ENCODE measurements around the gene RFXANK.
A peak's percentile ranks its signal among the peaks of the same experiment; 100 is the strongest.
"Not testable (repeated sequence)": the region's sequence is repeated elsewhere in the genome, so short reads cannot be mapped to it uniquely, and the experiment has no call there.

The RFXANK gene

DNA sequence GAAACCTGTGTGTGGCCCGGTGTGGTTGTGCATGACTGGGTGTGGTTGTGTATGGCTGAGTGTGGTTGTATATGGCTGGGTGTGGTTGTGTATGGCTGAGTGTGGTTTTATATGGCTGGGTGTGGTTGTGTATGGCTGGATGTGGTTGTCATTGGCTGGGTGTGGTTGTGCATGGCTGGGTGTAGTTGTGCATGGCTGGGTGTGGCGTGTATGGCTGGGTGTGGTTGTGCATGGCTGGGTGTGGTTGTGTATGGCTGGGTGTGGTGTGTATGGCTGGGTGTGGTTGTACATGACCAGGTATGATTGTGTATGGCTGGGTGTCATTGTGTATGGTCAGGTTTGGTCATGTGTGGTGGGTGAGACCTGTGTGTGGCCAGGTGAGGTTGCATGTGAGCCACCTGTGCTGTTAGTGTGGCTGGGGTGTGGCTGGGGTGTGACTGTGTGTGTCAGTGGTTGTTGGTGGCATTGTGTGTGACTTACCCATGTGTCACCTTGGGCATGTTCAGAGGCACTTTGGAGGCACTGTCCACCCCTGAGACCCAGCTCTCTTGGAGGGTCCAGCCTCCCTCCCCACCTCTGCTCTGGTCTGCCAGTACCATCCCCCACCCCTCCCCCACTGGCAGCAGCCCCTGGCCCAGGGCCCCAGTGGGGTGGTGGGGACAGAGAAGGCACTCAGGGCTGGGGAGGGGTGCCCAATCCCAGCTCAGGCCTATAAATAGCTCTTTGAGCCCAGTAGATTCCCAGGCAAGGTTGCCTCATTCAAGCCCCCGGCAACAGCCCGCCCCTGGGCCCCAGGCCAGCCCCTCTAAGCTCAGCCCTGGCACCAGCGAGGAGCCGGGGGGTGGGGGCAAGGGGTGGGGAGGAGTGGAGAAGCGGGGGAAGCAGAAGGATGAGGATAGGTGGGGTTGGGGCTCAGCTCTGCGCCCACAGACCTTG lies 15.8 kb downstream of the RFXANK start:
- DNase-seq = no peak

DNA sequence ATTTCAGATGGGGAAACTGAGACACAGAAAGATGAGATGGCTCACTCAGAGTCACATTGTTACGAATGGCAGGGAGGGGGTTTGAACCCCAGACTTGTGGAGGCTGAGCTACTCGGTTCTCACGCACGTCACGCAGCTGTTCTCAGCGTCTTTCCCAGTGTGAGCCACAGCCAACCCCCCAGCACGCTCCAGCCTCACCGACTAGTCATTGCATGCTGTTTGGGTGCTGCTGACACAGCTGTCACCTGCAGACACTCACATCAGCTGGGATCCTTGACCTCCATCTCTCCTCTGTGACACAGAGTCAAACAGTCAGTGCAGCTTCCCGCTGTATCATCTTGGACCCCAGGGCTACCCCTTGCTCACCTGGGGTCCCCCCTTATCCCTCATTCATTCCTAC lies 17.3 kb downstream of the RFXANK start:
- DNase-seq = no peak

DNA sequence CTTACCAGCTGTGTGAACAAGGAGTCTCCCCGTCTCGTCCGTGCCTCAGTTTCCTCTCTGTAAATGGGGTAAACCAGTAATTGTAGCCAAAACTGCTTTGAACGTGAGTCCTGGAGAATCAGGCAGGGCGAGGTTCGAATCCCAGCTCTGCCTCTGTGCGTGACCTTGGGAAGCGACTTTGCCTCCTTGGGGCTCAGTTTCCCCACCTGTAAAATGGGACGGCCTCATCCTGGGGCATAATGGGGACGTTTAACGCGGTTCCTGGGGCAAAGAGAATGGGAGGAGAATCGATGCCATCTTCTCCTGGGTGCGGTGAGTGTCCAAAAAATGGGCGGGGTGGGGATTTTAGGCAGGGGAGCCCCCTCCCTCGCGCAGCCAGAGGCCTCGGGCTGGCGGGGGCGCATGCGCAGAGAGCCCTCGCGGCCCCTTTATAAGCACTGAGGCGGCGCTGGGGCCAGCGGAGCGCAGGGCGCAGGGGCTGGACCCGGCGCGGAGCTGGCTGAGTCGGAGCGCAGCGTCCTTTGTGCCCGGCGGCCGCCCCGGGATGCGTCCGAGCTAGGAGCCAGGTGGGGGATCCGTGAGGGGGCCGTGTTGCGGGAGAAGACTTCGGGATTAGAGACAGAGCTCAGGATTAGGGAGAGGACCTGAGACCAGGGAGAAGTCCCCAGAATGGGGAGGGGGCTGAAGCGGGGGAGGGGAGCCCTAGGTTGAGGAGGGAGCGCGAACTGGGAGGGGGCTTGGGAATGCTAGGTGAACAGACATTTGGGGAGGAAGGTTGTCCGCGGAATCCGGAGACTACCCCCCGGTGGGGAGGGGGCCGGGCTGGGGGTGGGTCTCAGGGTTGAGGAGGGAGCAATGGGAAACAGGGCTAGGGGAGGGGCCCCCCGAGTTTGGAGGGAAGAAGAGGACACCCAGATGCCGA lies 19.7 kb downstream of the RFXANK start, which contains the start of gene NCAN:
NCAN (plus strand) TSS at position 460 of the 922 bp plus-strand sequence. CDS start 4,996 bp downstream, outside the sequence.
- peak in 1 of 2 experiments; percentile 4 for DNase-seq

DNA sequence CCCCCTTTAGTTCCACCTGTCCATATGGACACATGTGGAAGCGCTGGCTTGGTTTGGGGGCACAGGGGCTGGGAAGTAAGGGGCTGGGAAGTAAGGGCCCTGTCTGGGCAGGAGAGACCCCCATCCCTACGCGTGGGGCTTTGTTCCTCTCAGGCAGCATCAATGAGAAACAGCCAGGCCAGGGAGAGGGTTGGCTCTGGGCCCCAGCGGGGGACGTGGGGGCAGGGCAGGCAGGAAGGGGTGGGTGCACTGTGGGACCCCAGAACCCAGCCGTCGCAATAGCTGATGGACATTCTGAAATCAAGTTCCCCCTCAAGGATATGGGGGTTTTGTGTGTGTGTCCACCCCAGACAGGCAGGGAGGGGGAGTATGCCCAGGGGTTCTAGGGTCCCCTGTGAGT lies 20.9 kb downstream of the RFXANK start:
- DNase-seq = no peak

DNA sequence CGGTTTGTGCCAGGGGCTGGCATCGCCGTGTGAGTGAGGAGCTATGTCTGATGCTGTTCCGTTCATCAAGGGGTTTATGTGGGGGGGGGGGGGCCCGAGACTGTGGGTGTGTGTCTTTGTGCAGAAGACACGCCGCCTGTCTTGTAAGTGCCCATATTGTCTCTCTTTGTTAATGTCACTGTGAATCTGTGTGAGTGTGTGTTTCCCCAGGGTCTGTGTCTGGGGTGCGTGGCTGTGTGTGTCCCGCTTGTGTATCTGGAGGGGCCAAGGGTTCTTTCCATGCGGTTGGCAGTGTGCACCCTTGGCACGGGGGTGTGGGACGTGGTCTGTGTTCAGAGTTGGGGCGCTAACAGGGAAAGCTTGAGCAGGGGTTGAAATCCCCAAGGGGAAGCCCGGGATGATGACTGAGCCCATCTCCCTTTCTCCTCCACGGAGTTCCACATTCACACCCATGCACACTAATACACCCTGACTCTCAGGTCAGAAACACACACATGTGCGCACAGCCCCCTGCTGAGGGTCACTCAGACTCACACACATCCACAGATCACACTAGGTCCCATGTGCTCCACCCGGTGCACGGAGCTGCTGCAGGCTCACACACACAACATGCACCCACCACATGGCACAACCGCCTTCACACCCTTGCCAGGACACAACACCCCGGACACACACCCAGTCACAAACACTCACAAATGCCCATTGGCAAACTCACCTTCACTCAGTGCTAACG lies 21.5 kb downstream of the RFXANK start:
- no peak for DNase-seq

DNA sequence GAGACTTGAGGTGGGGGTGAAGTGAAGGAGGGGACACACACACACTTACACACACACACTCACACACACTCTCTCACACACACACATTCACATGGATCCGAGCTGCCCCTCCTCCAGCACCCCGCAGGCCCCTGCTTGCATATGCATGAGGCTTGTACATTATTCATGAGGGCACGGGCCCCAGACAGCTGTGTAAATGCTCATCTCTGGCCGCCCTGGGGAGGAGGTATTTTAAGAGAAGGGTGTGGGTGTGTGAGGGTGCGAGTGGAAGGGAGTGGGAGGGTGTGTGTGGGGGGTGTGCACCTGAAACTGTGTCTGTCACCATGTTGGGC lies 22.1 kb downstream of the RFXANK start:
- peak in 1 of 2 experiments; percentile 38 for DNase-seq

DNA sequence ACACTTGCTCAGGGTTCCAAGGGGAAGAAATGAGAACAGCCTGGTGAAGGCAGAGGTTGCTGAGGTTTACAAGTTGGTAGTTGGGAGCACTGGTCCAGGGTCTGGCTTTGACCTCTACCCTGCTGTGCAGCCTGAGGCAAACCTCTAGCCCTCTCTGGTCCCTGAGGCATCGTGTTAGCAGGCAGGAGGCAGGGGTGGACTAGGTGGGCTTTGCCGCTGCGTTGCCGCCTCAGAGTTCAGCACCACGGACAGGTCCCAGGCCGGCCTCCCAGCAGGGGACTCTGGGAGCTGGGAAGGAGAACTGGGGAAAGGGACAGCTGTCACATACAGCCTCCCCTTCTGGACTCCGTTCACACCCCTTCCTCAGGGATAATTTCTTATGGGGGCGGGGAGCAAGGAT lies 22.8 kb downstream of the RFXANK start:
- no peak for DNase-seq

DNA sequence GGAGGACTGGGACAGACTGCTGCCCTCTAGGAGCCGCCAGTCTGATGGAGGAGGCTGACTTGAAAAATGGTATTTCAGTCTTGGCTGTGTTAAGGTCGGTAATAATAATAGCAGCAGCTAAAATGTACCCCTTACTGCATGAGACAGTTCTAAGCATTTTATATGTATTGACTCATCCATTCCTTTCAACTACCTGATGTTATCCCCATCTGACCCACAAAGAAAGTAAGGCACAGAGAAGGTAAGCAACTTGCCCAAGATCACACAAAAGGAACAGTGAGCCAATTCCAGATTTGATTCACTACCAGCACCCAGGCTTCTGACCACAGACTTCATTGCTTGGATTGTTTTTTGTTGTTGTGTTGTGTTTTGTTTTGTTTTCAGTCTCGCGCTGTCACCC lies 23.7 kb downstream of the RFXANK start:
- DNase-seq = no peak

DNA sequence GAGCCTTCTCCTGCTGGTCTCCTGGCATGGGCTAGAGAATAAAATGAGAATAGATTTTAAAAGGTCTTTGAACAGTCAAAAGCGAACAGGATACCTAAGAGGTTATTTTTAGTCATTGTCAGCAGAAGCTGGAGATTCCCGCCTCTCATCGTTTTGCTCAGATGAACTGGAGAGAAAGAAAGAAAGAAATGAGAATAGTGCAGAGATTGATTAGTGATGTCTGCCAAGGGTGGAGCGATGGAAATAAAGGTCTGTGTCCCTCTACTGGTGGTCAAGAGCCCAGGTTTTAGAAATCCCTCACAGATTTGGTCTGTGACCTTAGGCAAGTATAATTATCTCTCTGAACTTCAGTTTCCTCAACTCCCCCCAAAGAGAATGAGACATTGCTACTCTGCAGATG lies 25.0 kb downstream of the RFXANK start:
- DNase-seq = peak; percentile 6 to 30

DNA sequence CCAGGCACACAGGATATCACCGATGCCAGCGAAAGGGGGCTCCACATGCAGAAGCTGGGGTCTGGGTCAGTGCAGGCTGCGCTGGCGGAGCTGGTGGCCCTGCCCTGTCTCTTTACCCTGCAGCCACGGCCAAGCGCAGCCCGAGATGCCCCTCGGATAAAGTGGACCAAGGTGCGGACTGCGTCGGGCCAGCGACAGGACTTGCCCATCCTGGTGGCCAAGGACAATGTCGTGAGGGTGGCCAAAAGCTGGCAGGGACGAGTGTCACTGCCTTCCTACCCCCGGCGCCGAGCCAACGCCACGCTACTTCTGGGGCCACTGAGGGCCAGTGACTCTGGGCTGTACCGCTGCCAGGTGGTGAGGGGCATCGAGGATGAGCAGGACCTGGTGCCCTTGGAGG lies 26.9 kb downstream of the RFXANK start:
- DNase-seq = no peak

DNA sequence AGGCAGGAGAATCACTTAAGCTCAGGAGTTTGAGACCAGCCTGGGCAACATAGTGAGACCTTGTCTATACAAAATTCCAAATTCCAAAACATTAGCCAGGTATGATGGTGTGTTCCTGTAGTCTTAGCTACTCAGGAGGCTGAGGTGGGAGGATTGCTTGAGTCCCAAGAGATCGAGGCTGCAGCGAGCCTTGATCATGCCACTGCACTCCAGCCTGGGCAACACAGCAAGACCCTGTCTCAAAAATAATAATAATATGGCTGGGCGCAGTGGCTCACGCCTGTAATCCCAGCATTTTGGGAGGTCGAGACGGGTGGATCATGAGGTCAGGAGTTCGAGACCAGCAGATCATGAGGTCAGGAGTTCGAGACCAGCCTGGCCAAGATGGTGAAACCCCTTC lies 28.9 kb downstream of the RFXANK start:
- DNase-seq = not testable (repeated sequence)

DNA sequence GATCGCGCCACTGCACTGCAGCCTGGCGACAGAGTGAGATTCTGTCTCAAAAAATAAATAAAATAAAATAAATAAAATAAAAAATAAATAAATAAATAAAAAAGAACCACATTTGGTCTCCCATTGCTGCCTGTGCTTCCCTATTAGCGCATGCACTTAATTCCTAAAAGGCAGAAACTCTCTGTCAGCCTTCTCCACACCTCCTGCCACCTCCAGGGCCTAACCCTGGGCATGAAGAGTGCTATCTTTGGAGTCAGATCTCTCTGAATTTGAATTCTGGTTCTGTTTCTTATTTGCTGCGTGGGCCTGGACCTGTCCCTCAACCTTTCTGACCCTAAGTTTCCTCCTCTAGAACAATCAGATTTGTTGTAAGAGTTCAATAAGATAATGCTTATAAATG lies 31.0 kb downstream of the RFXANK start:
- no peak for DNase-seq

DNA sequence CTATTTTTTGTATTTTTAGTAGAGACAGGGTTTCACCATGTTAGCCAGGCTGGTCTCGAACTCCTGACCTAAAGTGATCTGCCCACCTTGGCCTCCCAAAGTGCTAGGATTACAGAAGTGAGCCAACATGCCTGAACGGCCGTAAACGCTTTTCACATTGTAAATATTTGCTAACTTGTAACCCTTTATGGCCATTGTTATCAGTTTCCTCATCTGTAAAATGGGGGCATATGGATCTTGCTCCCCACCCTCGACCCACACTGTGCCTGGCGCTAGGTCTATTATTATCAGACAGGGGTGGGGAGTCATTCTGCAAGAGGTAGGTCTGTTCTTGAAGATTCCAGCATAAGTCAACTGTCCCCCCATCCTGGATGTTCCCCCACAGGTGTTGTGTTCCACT lies 31.6 kb downstream of the RFXANK start:
- no peak for DNase-seq

DNA sequence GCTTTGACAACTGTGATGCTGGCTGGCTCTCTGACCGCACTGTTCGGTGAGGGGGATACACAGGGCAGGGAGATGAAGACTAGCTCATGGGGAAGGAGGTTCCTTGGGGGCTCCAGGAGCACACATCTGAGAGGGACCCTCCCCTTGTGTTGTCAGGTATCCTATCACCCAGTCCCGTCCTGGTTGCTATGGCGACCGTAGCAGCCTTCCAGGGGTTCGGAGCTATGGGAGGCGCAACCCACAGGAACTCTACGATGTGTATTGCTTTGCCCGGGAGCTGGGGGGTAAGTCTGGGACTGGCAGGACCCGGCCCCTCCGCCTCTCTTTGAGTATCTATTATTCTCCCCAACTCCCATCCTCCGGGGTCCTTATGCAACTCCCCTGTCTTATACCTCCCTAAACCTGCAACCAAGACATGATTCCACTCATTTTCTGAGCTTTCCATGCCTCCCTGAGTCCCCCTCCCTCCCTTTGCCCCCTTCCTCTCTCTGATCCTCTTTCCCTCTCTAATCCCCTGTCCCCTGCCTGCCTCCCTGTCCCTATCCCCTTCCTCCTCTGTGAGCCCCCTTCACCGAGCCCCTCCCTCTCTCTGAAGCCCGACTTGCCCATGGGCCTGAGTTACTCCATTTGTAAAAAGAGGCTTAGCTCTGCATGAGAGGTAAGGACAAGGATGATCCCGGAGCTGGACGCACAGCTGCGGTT lies 32.2 kb downstream of the RFXANK start:
- no peak for DNase-seq

DNA sequence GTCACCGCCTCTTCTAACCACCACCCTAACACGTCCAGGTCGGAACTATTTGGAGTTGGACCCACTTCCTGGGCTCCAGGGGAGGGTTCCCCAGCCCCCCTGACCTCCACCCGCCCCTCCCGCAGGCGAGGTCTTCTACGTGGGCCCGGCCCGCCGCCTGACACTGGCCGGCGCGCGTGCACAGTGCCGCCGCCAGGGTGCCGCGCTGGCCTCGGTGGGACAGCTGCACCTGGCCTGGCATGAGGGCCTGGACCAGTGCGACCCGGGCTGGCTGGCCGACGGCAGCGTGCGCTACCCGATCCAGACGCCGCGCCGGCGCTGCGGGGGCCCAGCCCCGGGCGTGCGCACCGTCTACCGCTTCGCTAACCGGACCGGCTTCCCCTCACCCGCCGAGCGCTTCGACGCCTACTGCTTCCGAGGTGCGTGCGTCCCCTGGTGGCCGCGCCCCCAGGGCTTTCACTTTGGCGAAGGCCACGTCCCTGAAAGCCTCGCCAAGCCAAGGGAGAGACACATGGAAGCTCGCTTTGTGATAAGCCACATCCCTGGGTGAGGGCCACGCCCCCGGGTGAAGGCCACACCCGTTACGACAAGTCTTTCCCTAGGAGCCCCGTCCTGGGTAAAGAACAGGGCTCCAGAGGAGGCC lies 32.9 kb downstream of the RFXANK start:
- DNase-seq = no peak

DNA sequence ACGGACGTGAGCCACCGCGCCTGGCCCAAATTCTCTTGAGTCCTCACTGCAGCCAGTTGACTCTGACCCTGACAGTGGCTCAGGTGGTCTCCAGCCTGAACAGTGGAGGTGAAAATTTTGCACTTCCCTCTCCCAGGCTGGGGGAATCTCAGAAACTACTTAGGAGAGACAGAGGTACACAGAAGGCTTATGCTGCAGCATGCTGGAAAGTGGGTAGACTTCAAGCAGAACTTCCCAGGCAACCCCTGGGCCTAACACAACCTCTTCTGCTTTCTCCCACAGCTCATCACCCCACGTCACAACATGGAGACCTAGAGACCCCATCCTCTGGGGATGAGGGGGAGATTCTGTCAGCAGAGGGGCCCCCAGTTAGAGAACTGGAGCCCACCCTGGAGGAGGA lies 34.1 kb downstream of the RFXANK start:
- DNase-seq = no peak

DNA sequence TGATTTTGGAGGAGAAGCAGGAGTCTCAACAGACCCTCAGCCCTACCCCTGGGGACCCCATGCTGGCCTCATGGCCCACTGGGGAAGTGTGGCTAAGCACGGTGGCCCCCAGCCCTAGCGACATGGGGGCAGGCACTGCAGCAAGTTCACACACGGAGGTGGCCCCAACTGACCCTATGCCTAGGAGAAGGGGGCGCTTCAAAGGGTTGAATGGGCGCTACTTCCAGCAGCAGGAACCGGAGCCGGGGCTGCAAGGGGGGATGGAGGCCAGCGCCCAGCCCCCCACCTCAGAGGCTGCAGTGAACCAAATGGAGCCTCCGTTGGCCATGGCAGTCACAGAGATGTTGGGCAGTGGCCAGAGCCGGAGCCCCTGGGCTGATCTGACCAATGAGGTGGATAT lies 34.6 kb downstream of the RFXANK start:
- no peak for DNase-seq

DNA sequence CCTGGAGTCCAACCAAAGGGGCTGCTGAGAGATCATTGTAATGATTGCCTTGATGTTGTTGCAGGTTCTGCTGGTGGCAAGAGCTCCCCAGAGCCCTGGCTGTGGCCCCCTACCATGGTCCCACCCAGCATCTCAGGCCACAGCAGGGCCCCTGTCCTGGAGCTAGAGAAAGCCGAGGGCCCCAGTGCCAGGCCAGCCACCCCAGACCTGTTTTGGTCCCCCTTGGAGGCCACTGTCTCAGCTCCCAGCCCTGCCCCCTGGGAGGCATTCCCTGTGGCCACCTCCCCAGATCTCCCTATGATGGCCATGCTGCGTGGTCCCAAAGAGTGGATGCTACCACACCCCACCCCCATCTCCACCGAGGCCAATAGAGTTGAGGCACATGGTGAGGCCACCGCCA lies 35.2 kb downstream of the RFXANK start:
- DNase-seq = no peak

DNA sequence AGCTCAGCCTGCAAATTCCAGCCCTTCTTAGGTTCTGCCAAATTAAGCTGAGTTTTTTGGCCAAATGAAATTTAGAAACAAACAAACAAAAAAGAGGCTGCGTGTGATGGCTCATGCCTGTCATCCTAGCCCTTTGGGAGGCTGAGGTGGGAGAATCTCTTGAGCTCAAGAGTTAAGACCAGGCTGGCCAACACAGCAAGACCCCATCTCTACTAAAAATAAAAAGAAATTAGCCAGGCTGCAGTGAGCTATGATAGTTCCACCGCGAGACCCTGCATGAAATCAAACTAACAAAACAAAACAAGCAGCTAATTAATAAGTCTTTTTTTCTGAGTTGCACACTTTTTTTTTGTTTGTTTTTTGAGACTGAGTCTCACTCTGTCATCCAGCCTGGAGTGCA lies 37.6 kb downstream of the RFXANK start:
- DNase-seq = no peak

DNA sequence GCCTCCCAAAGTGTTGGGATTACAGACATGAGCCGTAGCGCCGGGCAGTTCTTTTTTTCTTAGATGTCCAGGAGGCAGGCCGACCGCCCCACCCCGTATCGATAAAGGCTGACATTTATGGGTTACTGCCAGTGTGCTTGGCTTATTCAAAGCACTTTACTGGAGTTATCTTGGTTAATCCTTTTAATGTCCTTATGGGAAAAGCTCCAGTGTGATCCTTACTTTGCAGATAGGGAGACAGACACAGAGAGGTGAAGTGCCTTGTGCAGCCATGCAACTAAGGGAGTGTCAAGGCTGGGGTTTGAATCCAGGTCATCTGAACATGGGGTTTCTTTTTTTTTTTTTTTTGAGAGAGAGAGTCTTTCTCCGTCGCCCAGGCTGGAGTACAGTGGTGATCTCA lies 38.9 kb downstream of the RFXANK start:
- DNase-seq = no peak

DNA sequence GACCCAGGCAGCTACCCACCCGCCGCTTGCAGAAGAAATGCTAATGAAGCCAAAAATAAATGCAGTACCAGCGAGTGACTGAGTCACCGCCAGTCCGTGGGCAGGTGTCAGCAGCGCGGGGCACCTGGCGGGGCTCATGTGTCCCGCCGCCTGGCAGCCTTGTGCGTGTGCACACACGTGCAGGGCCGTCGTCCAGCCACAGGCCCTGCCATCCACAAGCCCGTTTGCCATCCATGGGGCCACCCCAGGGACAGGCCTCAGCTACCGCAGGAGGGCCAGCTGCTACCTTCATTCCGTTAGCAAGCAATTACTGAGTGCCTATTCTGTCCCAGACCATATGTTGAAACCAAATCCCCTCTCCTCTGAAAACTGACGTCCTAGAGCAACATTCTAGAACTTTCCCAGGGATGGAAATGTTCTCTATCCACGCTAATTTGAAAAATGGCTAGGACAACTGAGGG lies 40.2 kb downstream of the RFXANK start:
- DNase-seq = no peak
